GM18498 (cell line): ENCODE results near the gene ARFGEF2.
"Not testable (repeated sequence)": the region's sequence is repeated elsewhere in the genome, so short reads cannot be mapped to it uniquely, and the experiment has no call there.

Experiments
- ATAC-seq: cut with Tn5 transposase; IDR thresholded peaks from one replicate; pipeline ENCODE4 v1.9.1; 2021; ENCODE audit warnings: mild to moderate bottlenecking, moderate library complexity; ENCODE audit not compliant: unreplicated experiment

Gene ARFGEF2

GRCh38 chr20:48949304-48950170, 28.0 kb downstream of the ARFGEF2 start:
- no peak for ATAC-seq

- ATAC-seq, result no peak
These were observed 29.5 kb downstream of the ARFGEF2 start for GRCh38 chr20:48951041-48951440.

GRCh38 chr20:48951646-48952045, 30.1 kb downstream of the ARFGEF2 start:
- ATAC-seq, result no peak

- ATAC-seq, result no peak
These were observed 31.1 kb downstream of the ARFGEF2 start for GRCh38 chr20:48952656-48953055.

GRCh38 chr20:48953653-48954052, 32.1 kb downstream of the ARFGEF2 start:
- ATAC-seq, result no peak

GRCh38 chr20:48956052-48956451, 34.5 kb downstream of the ARFGEF2 start:
- no peak for ATAC-seq

- no peak for ATAC-seq
These were observed 35.6 kb downstream of the ARFGEF2 start for GRCh38 chr20:48957053-48957481.

- ATAC-seq, result no peak
These were observed 36.0 kb downstream of the ARFGEF2 start for GRCh38 chr20:48957533-48957932.

- ATAC-seq, result no peak
These were observed 37.2 kb downstream of the ARFGEF2 start for GRCh38 chr20:48958743-48959142.

- ATAC-seq, result no peak
These were observed 38.5 kb downstream of the ARFGEF2 start for GRCh38 chr20:48959899-48960550.

- ATAC-seq, result no peak
These were observed 40.9 kb downstream of the ARFGEF2 start for GRCh38 chr20:48962421-48962820.

- ATAC-seq, result no peak
These were observed 41.7 kb downstream of the ARFGEF2 start for GRCh38 chr20:48962976-48963771.

- ATAC-seq, result no peak
These were observed 43.8 kb downstream of the ARFGEF2 start for GRCh38 chr20:48965189-48965910.

- no peak for ATAC-seq
These were observed 49.3 kb downstream of the ARFGEF2 start for GRCh38 chr20:48970681-48971365.

- no peak for ATAC-seq
These were observed 50.4 kb downstream of the ARFGEF2 start for GRCh38 chr20:48971956-48972355.

GRCh38 chr20:48972816-48973215, 51.3 kb downstream of the ARFGEF2 start:
- no peak for ATAC-seq

- ATAC-seq, result no peak
These were observed 54.4 kb downstream of the ARFGEF2 start for GRCh38 chr20:48975955-48976354.

- not testable (repeated sequence) for ATAC-seq
These were observed 58.5 kb downstream of the ARFGEF2 start for GRCh38 chr20:48979980-48980379.

GRCh38 chr20:48983423-48984400, 62.2 kb downstream of the ARFGEF2 start:
- ATAC-seq, result no peak
